Body of pancreas (tissue), 4 donors: ENCODE data around the gene UBALD2. TPM values are rescaled to one million over a fixed set of nuclear protein-coding genes. Genes with fewer than 3 reads are reported as not detected.

Experiments used
- ATAC-seq: fragments of 150-250 bp; one replicate; pipeline ENCODE4 v1.9.1; 2016
- DNase-seq, 4 donors: peaks; one replicate each; pipeline ENCODE4 v3.0.0-alpha.2; 2019
- H3K27ac ChIP-seq, 4 donors: fragments of 200-600 bp; sonication (generic); 1 replicate in 3 of 4; 2 replicates in 1 of 4; pipeline versions ENCODE4 v1.5.1 to v1.6.1; 2016 to 2019; ENCODE audit warnings: mild to moderate bottlenecking in 1 of 4, mixed read lengths in 1 of 4, moderate library complexity in 1 of 4
- H3K27me3 ChIP-seq, 2 donors: fragments of 200-600 bp; sonication (generic); one replicate each; pipeline ENCODE4 v1.6.0; 2016; ENCODE audit warnings: mild to moderate bottlenecking in 1 of 2
- H3K36me3 ChIP-seq, 2 donors: fragments of 200-600 bp; sonication (generic); replicated peaks in 1 of 2; 2 replicates each; pipeline ENCODE4 v1.5.1; 2016; ENCODE audit warnings: low read depth in 2 of 2; ENCODE audit not compliant: insufficient read depth in 1 of 2
- H3K4me1 ChIP-seq: fragments of 200-600 bp; sonication (generic); one replicate; pipeline ENCODE4 v1.6.0; 2016
- H3K4me3 ChIP-seq, 2 donors: fragments of 200-600 bp; sonication (generic); 1 replicate in 1 of 2; 2 replicates in 1 of 2; pipeline ENCODE4 v1.5.1; 2016 to 2019
- H3K9me3 ChIP-seq, 3 donors: fragments of 200-600 bp; sonication (generic); 1 replicate in 2 of 3; 2 replicates in 1 of 3; pipeline ENCODE4 v1.5.1; 2016
- CTCF ChIP-seq, 7 experiments: fragments of 450-650 bp in 4 of 7; fragments of 200-600 bp in 3 of 7; sonication (generic) in 3 of 7; IDR thresholded peaks; one replicate each; pipeline ENCODE4 v1.5.1; 2016 to 2019; ENCODE audit warnings: antibody characterized with exemption in 7 of 7
- POLR2A ChIP-seq, 3 donors: fragments of 450-650 bp; IDR thresholded peaks; one replicate each; pipeline ENCODE4 v1.6.1; 2016; ENCODE audit warnings: antibody characterized with exemption in 3 of 3, mild to moderate bottlenecking in 2 of 3
- WGBS, 2 donors: methylation state at CpG; one replicate each; pipeline ENCODE4 v1.1.5; 2017; 5-methylcytosine and 5-hydroxymethylcytosine counted together
- intact Hi-C: fragments of 100-400 bp; cut with DNase I; formaldehyde crosslinking; loops from one replicate; pipeline ENCODE4 v1.15.1; 2023
- small RNA-seq: library from RNA; depleted of rRNA; stranded (forward); fragments of <200 nt; gene quantifications from one replicate; pipeline ENCODE3, GENCODE V24; 2016
- total RNA-seq, 2 donors: library from RNA; depleted of rRNA; stranded (reverse); fragments of >200 nt; gene quantifications; one replicate each; pipeline ENCODE4 v1.1.0, GENCODE V29; 2016

UBALD2 gene
- total RNA-seq, 2 donors from 2014 or later = 4.2 to 7.3 TPM

GRCh38 chr17:76312735-76313134 is 47.6 kb downstream of the UBALD2 start:
- H3K27me3 ChIP-seq = no peaks in the 10 kb centered on the region
- intact Hi-C loops = no loop called here
- TF ChIP-seq POLR2A (IDR thresholded peaks at IDR 0.05) (no peak), CTCF (IDR thresholded peaks at IDR 0.05) (no peak)
- ATAC-seq (no peak), DNase-seq (no peak)
- H3K27ac ChIP-seq = no peak overlapping the region
- H3K4me3 ChIP-seq = no peak overlapping the region
- H3K9me3 ChIP-seq = no peaks in the 10 kb centered on the region
- no peaks in the 10 kb centered on the region for H3K4me1 ChIP-seq
- 81 to 83% methylated on average over 9 of the region's 9 CpGs for WGBS, 2 donors
- peaks cover 0 to 16% of the 10 kb centered on the region in 2 donors for H3K36me3 ChIP-seq

GRCh38 chr17:76314392-76315227 is 49.5 kb downstream of the UBALD2 start:
- Histone ChIP-seq H3K36me3 (peaks cover 0 to 18% of the 10 kb centered on the region in 2 donors), H3K27ac (no peak overlapping the region), H3K9me3 (no peaks in the 10 kb centered on the region), H3K4me3 (no peak overlapping the region), H3K27me3 (no peaks in the 10 kb centered on the region), H3K4me1 (no peaks in the 10 kb centered on the region)
- no peak for DNase-seq
- ATAC-seq = no peak
- no peak for TF ChIP-seq POLR2A (IDR thresholded peaks at IDR 0.05)
- 86 to 98% methylated on average over 14 to 15 of the region's 15 CpGs for WGBS, 2 donors
- intact Hi-C loops = no loop called here

- 87 to 92% methylated on average over 2 of the region's 2 CpGs for WGBS, 2 donors
- ATAC-seq = no peak
- Histone ChIP-seq H3K36me3 (peaks cover 0 to 11% of the 10 kb centered on the region in 2 donors), H3K4me3 (no peak overlapping the region), H3K27me3 (no peaks in the 10 kb centered on the region), H3K9me3 (no peaks in the 10 kb centered on the region), H3K4me1 (no peaks in the 10 kb centered on the region), H3K27ac (no peak overlapping the region)
- intact Hi-C loops = no loop called here
- TF ChIP-seq POLR2A (IDR thresholded peaks at IDR 0.05) = no peak
- TF ChIP-seq CTCF (IDR thresholded peaks at IDR 0.05) = no peak
- DNase-seq = no peak
Observed at GRCh38 chr17:76317535-76317934, 52.4 kb downstream of the UBALD2 start.

GRCh38 chr17:76318586-76318985 is 53.4 kb downstream of the UBALD2 start:
- intact Hi-C loops = no loop called here
- ATAC-seq (no peak), DNase-seq (no peak)
- 93% methylated on average over 3 of the region's 3 CpGs for WGBS, 2 donors
- H3K27me3 ChIP-seq = no peaks in the 10 kb centered on the region
- TF ChIP-seq CTCF (IDR thresholded peaks at IDR 0.05) (no peak), POLR2A (IDR thresholded peaks at IDR 0.05) (no peak)
- peaks cover 0 to 7% of the 10 kb centered on the region in 2 donors for H3K36me3 ChIP-seq
- H3K4me1 ChIP-seq = no peaks in the 10 kb centered on the region
- no peak overlapping the region for H3K4me3 ChIP-seq
- no peak overlapping the region for H3K27ac ChIP-seq
- no peaks in the 10 kb centered on the region for H3K9me3 ChIP-seq

Small RNA genes within 50 kb of the gene (small RNA-seq; reads per million reads assigned to genes)
- not detected for gene RF00019

Other genes starting within 250 kb of the UBALD2 start
- 10 to 100 TPM in 1 of 2 donors, 1 to 10 TPM in 1; 4.9 to 13.0 TPM for gene EVPL, start 238.0 kb upstream of the UBALD2 start, total RNA-seq
- 10 to 100 TPM; 26.2 to 27.7 TPM for gene SRP68, start 192.8 kb upstream of the UBALD2 start, total RNA-seq
- under 1 TPM in 1 of 2 donors, not detected in 1; 0.52 TPM for gene GALR2, start 190.6 kb upstream of the UBALD2 start, total RNA-seq
- not detected for gene ZACN, start 186.2 kb upstream of the UBALD2 start, total RNA-seq
- gene EXOC7, start 161.6 kb upstream of the UBALD2 start, total RNA-seq = 10 to 100 TPM; 53.2 to 73.2 TPM
- gene FOXJ1, start 124.1 kb upstream of the UBALD2 start, total RNA-seq = 1 to 10 TPM in 1 of 2 donors, under 1 TPM in 1; 0.33 to 3.4 TPM
- 10 to 100 TPM in 1 of 2 donors, 1 to 10 TPM in 1; 4.7 to 29.3 TPM for gene RNF157, start 24.9 kb upstream of the UBALD2 start, total RNA-seq
- gene QRICH2, start 42.9 kb downstream of the UBALD2 start, total RNA-seq = 1 to 10 TPM in 1 of 2 donors, under 1 TPM in 1; 0.66 to 1.6 TPM
- gene PRPSAP1, start 88.6 kb downstream of the UBALD2 start, total RNA-seq = 10 to 100 TPM; 34.8 to 55.7 TPM
- gene SPHK1, start 119.3 kb downstream of the UBALD2 start, total RNA-seq = 10 to 100 TPM; 12.2 to 46.5 TPM
- 10 to 100 TPM; 17.1 to 30.3 TPM for gene UBE2O, start 187.8 kb downstream of the UBALD2 start, total RNA-seq
- gene AANAT, start 202.3 kb downstream of the UBALD2 start, total RNA-seq = not detected
- gene RHBDF2, start 236.1 kb downstream of the UBALD2 start, total RNA-seq = 10 to 100 TPM; 23.1 to 48.1 TPM